Ascending aorta (tissue), 2 donors: ENCODE results near the gene PVR. TPM values are rescaled to one million over a fixed set of nuclear protein-coding genes. Genes with fewer than 3 reads are reported as not detected.
"Not testable (repeated sequence)": the region's sequence is repeated elsewhere in the genome, so short reads cannot be mapped to it uniquely, and the experiment has no call there.

Source experiments
- DNase-seq, 2 donors: peaks; one replicate each; pipeline ENCODE4 v3.0.0-alpha.2; 2019; ENCODE audit warnings: low spot score in 2 of 2
- H3K27ac ChIP-seq, 2 donors: fragments of 200-600 bp; sonication (generic); one replicate each; pipeline ENCODE4 v1.5.1; 2016 to 2017; ENCODE audit warnings: mild to moderate bottlenecking in 1 of 2
- H3K27me3 ChIP-seq: fragments of 200-600 bp; sonication (generic); one replicate; pipeline ENCODE4 v1.5.1; 2017
- H3K36me3 ChIP-seq, 2 donors: fragments of 200-600 bp; sonication (generic); one replicate each; pipeline ENCODE4 v1.5.1; 2016
- H3K4me1 ChIP-seq, 2 donors: fragments of 200-600 bp; sonication (generic); one replicate each; pipeline ENCODE4 v1.5.1; 2016 to 2017; ENCODE audit warnings: mild to moderate bottlenecking in 1 of 2
- H3K4me3 ChIP-seq, 2 donors: fragments of 200-600 bp; sonication (generic); one replicate each; pipeline ENCODE4 v1.5.1; 2016 to 2017; ENCODE audit warnings: mild to moderate bottlenecking in 1 of 2
- H3K9me3 ChIP-seq, 2 donors: fragments of 200-600 bp; sonication (generic); one replicate each; pipeline ENCODE4 v1.5.1; 2016
- intact Hi-C: fragments of 100-400 bp; cut with DNase I; formaldehyde crosslinking; loops from one replicate; pipeline ENCODE4 v1.15.1; 2023
- total RNA-seq: library from RNA; depleted of rRNA; stranded (reverse); fragments of >200 nt; gene quantifications from one replicate; pipeline ENCODE4 v1.1.0, GENCODE V29; 2016
- TF ChIP-seq, protein P1 (sequence below), 3 experiments: fragments of 200-600 bp in 2 of 3; fragments of 450-650 bp in 1 of 3; sonication (generic) in 2 of 3; IDR thresholded peaks; one replicate each; pipeline ENCODE4 v1.5.1; 2016 to 2019; ENCODE audit warnings: antibody characterized with exemption in 3 of 3, mild to moderate bottlenecking in 1 of 3, moderate library complexity in 1 of 3

PVR gene
- total RNA-seq, 1 donor from 2014 or later: 61.4 TPM

DNA sequence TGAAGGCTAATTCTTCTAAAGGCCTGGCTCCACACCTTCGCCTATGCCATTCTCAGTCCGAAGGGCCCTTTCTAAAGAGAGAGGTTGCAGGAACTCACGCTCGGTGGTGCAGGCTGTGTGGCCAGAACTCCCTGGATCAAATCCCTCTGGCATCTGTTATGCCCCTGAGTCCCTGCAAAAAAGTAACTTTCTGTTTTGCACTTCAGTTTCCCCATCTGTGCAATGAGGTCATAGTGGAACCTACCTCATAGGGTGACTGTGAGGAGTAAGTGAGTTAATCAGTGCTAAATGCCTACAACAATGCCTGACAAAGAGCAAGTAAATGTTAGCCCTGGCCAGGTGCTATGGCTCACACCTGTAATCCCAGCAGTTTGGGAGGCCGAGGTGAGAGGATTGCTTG is 23.0 kb upstream of the PVR start:
- Histone ChIP-seq H3K27ac (no peak overlapping the region), H3K4me3 (no peak overlapping the region), H3K9me3 (no peaks in the 10 kb centered on the region), H3K4me1 (no peaks in the 10 kb centered on the region), H3K27me3 (no peaks in the 10 kb centered on the region), H3K36me3 (no peaks in the 10 kb centered on the region)
- TF ChIP-seq, protein P1, sequence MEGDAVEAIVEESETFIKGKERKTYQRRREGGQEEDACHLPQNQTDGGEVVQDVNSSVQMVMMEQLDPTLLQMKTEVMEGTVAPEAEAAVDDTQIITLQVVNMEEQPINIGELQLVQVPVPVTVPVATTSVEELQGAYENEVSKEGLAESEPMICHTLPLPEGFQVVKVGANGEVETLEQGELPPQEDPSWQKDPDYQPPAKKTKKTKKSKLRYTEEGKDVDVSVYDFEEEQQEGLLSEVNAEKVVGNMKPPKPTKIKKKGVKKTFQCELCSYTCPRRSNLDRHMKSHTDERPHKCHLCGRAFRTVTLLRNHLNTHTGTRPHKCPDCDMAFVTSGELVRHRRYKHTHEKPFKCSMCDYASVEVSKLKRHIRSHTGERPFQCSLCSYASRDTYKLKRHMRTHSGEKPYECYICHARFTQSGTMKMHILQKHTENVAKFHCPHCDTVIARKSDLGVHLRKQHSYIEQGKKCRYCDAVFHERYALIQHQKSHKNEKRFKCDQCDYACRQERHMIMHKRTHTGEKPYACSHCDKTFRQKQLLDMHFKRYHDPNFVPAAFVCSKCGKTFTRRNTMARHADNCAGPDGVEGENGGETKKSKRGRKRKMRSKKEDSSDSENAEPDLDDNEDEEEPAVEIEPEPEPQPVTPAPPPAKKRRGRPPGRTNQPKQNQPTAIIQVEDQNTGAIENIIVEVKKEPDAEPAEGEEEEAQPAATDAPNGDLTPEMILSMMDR (IDR thresholded peaks at IDR 0.05): no peak
- intact Hi-C loops: no loop called here
- no peak for DNase-seq

DNA sequence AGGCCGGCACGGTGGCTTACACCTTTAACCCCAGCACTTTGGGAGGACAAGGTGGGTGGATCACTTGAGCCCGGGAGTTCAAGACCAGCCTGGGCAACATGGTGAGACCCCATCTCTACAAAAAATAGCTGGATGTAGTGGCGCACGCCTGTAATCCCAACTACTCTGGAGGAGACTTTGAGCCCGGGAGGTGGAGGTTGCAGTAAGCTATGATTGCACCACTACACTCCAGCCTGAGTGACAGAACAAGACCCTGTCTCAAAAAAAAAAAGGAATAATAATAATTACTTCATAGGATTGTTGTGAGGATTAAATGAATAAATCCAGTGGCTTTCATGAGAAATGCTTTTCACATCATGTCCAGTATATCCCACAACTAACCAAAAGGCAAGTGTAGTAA is 22.3 kb upstream of the PVR start:
- no peak for DNase-seq
- TF ChIP-seq, protein P1 (IDR thresholded peaks at IDR 0.05): no peak
- H3K4me3 ChIP-seq: no peak overlapping the region
- intact Hi-C loops: no loop called here
- H3K27ac ChIP-seq: no peak overlapping the region
- H3K36me3 ChIP-seq: no peaks in the 10 kb centered on the region
- peaks cover 0 to 3% of the 10 kb centered on the region in 2 donors for H3K4me1 ChIP-seq
- no peaks in the 10 kb centered on the region for H3K27me3 ChIP-seq
- H3K9me3 ChIP-seq: no peaks in the 10 kb centered on the region

DNA sequence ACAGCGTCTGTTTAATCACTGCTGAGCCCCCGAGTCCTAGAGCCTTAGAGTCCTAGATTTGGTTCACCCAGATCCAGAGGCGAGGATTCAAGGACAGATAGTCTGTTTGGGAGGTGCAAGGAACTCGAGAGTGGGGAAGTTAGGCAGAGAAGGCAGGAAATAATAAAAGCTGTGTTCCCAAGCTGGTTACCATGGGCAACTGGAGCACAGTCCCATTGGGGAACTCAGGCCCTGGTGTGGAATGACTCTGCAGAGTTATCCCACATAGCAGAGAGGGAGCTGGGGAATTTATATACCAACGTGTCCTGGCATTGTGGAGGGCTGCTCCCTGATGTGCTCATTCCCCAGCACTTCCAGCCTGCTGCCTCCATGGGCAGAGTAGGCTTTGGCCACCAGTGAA is 20.6 kb upstream of the PVR start:
- DNase-seq: no peak
- H3K27me3 ChIP-seq: no peaks in the 10 kb centered on the region
- no peak overlapping the region for H3K4me3 ChIP-seq
- intact Hi-C loops: no loop called here
- H3K27ac ChIP-seq: no peak overlapping the region
- no peaks in the 10 kb centered on the region for H3K9me3 ChIP-seq
- TF ChIP-seq, protein P1 (IDR thresholded peaks at IDR 0.05): no peak
- H3K36me3 ChIP-seq: no peaks in the 10 kb centered on the region
- peaks cover 0 to 3% of the 10 kb centered on the region in 2 donors for H3K4me1 ChIP-seq

DNA sequence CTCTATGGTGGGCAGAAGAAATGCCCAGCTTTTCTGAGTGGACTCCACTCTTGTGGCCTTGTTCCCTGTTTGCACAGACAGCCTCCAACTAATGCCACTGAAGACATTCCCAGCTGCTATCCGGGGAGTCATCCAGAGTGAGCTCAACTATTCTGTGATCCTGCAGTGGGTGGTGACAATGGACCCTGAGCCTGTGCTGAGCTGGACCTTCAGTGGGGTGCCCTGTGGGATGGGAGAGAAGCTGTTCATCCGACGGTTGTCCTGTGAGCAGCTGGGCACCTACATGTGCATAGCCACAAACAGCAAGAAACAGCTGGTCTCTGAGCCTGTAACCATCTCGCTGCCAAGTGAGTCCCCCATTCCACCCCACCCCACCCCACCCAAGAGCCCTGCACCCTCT is 20.1 kb upstream of the PVR start:
- H3K4me1 ChIP-seq: peaks cover 0 to 3% of the 10 kb centered on the region in 2 donors
- H3K9me3 ChIP-seq: no peaks in the 10 kb centered on the region
- TF ChIP-seq, protein P1 (IDR thresholded peaks at IDR 0.05): no peak
- DNase-seq: no peak
- no peaks in the 10 kb centered on the region for H3K27me3 ChIP-seq
- H3K27ac ChIP-seq: no peak overlapping the region
- H3K4me3 ChIP-seq: no peak overlapping the region
- intact Hi-C loops: no loop called here
- H3K36me3 ChIP-seq: no peaks in the 10 kb centered on the region

DNA sequence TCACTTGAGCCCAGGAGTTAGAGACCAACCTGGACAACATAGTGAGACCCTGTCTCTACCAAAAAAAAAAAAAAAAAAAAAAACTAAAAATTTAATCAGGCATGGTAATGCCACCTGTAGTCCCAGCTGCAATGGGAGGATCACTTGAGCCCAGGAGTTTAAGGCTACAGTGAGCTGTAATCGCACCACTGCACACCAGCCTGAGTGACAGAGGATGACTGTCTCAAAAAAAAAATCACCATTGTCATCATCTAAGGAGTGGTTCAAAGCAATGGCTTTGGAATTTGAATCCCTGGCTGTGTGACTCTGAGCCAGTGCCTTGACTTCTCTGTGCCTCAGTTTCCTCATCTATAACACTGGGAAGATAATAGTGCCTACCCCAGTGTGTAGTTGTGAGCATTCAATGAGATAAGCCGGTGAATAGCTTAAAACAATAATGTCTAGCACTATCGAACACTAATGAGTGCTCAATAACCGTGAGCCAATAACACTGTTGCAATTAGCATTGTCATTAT is 18.8 kb upstream of the PVR start:
- no peaks in the 10 kb centered on the region for H3K36me3 ChIP-seq
- no peaks in the 10 kb centered on the region for H3K27me3 ChIP-seq
- no peak for DNase-seq
- H3K4me3 ChIP-seq: no peak overlapping the region
- peaks cover 0 to 3% of the 10 kb centered on the region in 2 donors for H3K4me1 ChIP-seq
- no peaks in the 10 kb centered on the region for H3K9me3 ChIP-seq
- H3K27ac ChIP-seq: no peak overlapping the region
- intact Hi-C loops: no loop called here
- TF ChIP-seq, protein P1 (IDR thresholded peaks at IDR 0.05): no peak

DNA sequence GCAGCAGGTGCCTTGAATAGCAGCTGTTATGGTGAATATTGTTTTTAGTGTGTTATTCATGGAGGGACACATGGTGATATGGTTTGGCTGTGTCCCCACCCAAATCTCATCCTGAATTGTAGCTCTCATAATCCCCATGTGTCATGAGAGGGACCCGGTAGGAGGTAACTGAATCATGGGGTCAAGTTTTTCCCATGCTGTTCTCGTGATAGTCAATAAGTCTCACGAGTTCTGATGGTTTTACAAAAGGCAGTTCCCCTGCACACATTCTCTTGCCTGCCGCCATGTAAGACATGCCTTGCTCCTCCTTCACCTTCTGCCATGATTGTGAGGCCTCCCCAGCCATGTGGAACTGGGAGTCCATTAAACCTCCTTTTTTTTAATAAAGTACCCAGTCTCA is 18.1 kb upstream of the PVR start:
- H3K36me3 ChIP-seq, intact Hi-C loops, H3K27ac ChIP-seq, DNase-seq, H3K9me3 ChIP-seq, H3K4me3 ChIP-seq, H3K27me3 ChIP-seq, H3K4me1 ChIP-seq: not testable (repeated sequence)
